GM23248 (cell line): ENCODE measurements around the gene ZBTB44. TPM values are rescaled to one million over a fixed set of nuclear protein-coding genes. Genes with fewer than 3 reads are reported as not detected.
"Not testable (repeated sequence)": the region's sequence is repeated elsewhere in the genome, so short reads cannot be mapped to it uniquely, and the experiment has no call there.

Experiments used
- DNase-seq: peaks from one replicate; pipeline ENCODE4 v3.0.0-alpha.2; 2015
- H2AFZ ChIP-seq: fragments of 200-600 bp; sonication (generic); 2 replicates; pipeline ENCODE4 v1.6.1; 2016; ENCODE audit warnings: antibody characterized with exemption
- H3F3A ChIP-seq: fragments of 200-600 bp; sonication (generic); 2 replicates; pipeline ENCODE4 v1.6.1; 2016; ENCODE audit warnings: mild to moderate bottlenecking, antibody characterized with exemption, mixed run types; ENCODE audit not compliant: insufficient read depth
- H3K27ac ChIP-seq: fragments of 200-600 bp; sonication (generic); 2 replicates; pipeline ENCODE4 v1.5.1; 2016; ENCODE audit warnings: mild to moderate bottlenecking
- H3K27me3 ChIP-seq: fragments of 200-600 bp; sonication (generic); replicated peaks from 2 replicates; pipeline ENCODE4 v1.6.1; 2016; ENCODE audit warnings: mild to moderate bottlenecking; ENCODE audit not compliant: insufficient read depth
- H3K36me3 ChIP-seq: fragments of 200-600 bp; sonication (generic); 2 replicates; pipeline ENCODE4 v1.6.1; 2016; ENCODE audit warnings: low read depth, mild to moderate bottlenecking
- H3K4me1 ChIP-seq: fragments of 200-600 bp; sonication (generic); 2 replicates; pipeline ENCODE4 v1.6.1; 2016; ENCODE audit warnings: mild to moderate bottlenecking; ENCODE audit not compliant: insufficient read depth
- H3K4me2 ChIP-seq: fragments of 200-600 bp; sonication (generic); one replicate; pipeline ENCODE4 v1.6.1; 2016; ENCODE audit warnings: mild to moderate bottlenecking; ENCODE audit not compliant: unreplicated experiment
- H3K4me3 ChIP-seq: fragments of 200-600 bp; sonication (generic); 2 replicates; pipeline ENCODE4 v1.5.1; 2016; ENCODE audit warnings: mild to moderate bottlenecking
- H3K79me2 ChIP-seq: fragments of 200-600 bp; sonication (generic); 2 replicates; pipeline ENCODE4 v1.6.1; 2016; ENCODE audit warnings: mild to moderate bottlenecking; ENCODE audit not compliant: insufficient read depth
- H3K9ac ChIP-seq: fragments of 200-600 bp; sonication (generic); 2 replicates; pipeline ENCODE4 v1.6.1; 2016; ENCODE audit warnings: mild to moderate bottlenecking
- H3K9me2 ChIP-seq: fragments of 200-600 bp; sonication (generic); 2 replicates; pipeline ENCODE4 v1.6.1; 2016; ENCODE audit warnings: mixed run types, mild to moderate bottlenecking, moderate library complexity; ENCODE audit not compliant: insufficient read depth
- H3K9me3 ChIP-seq: fragments of 200-600 bp; sonication (generic); one replicate; pipeline ENCODE4 v1.6.1; 2017; ENCODE audit warnings: low read depth
- H4K20me1 ChIP-seq: fragments of 200-600 bp; sonication (generic); 2 replicates; pipeline ENCODE4 v1.6.0; 2016; ENCODE audit not compliant: insufficient read depth
- EZH2 ChIP-seq: fragments of 200-600 bp; sonication (generic); IDR thresholded peaks from 2 replicates; pipeline ENCODE4 v1.6.1; 2018; ENCODE audit warnings: antibody characterized with exemption, mild to moderate bottlenecking; ENCODE audit not compliant: insufficient read depth, poor library complexity, severe bottlenecking
- EZH2phosphoT487 ChIP-seq: fragments of 200-600 bp; sonication (generic); IDR thresholded peaks from 2 replicates; pipeline ENCODE4 v1.6.1; 2018; ENCODE audit warnings: antibody characterized with exemption, moderate library complexity, mild to moderate bottlenecking, low read depth; ENCODE audit not compliant: insufficient read depth
- WGBS, 2 experiments: methylation state at CpG; one replicate each; pipeline ENCODE4 v1.1.6; 2015 to 2017; ENCODE audit warnings: low lambda C conversion rate in 2 of 2, low coverage in 1 of 2; ENCODE audit errors: missing lambda C conversion rate in 2 of 2; 5-methylcytosine and 5-hydroxymethylcytosine counted together
- in situ Hi-C: fragments of 300-500 bp; cut with MboI; formaldehyde crosslinking; loops from 2 replicates; pipeline ENCODE4 v1.15.0; 2020
- polyA plus RNA-seq: library from polyadenylated mRNA; unstranded; fragments of >200 nt; fragmentation: Nextera tagmentation; extraction: Ambion mirVana; gene quantifications from 2 replicates; pipeline ENCODE4 v1.2.1, GENCODE V29; 2016
- total RNA-seq: library from RNA; depleted of rRNA; stranded (reverse); fragments of >200 nt; shearing (Covaris generic); gene quantifications from 2 replicates; pipeline ENCODE4 v1.2.3, GENCODE V29; 2014

Gene ZBTB44
- total and polyA plus RNA-seq, 2 experiments from 2014 or later: 4.1 to 17.4 TPM

DNA sequence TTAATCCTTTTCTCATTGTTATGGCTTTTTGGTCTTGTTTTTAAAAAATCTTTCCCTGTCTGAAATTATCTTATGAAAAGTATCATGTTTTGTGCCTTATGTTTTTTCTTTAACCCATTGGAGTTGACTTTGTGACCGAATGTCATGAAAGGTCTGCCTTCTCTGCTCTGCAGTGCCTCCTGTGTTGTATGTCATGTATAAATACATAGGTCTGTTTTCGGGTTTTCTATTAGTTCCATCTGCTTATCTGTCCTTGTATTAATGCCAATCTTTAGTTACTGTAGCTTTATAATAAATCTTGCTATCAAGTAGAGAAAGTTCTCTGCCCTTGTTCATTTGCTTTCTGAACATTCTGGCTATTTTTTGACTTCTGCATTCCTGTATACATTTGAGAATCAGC, 73.0 kb downstream of the ZBTB44 start:
- H3K36me3 ChIP-seq: 0 out of 2 replicates have a peak, but pooled peaks cover 6% of the 10 kb centered on the region
- no peak overlapping the region for H3K9ac ChIP-seq
- no peak overlapping the region for H3K27ac ChIP-seq
- no peak for TF ChIP-seq EZH2phosphoT487
- TF ChIP-seq EZH2: no peak
- H3F3A ChIP-seq: no peaks in the 10 kb centered on the region
- H3K4me3 ChIP-seq: no peak overlapping the region
- H3K27me3 ChIP-seq: no peaks in the 10 kb centered on the region
- H2AFZ ChIP-seq: no peak overlapping the region
- no peaks in the 10 kb centered on the region for H3K9me3 ChIP-seq
- in situ Hi-C loops: no loop called here
- WGBS, 2 experiments: 94 to 99% methylated on average over 2 of the region's 2 CpGs
- no peak overlapping the region for H3K4me2 ChIP-seq
- peaks cover 19% of the 10 kb centered on the region; the same call in 1 of the 2 replicates for H3K79me2 ChIP-seq
- H3K9me2 ChIP-seq: no peaks in the 10 kb centered on the region
- no peaks in the 10 kb centered on the region for H4K20me1 ChIP-seq
- H3K4me1 ChIP-seq: peaks cover 4% of the 10 kb centered on the region; the same call in 1 of the 2 replicates
- no peak for DNase-seq

GRCh38 chr11:130237282-130238006, 77.3 kb downstream of the ZBTB44 start:
- H3K4me3 ChIP-seq: no peak overlapping the region
- H3K9me2 ChIP-seq: no peaks in the 10 kb centered on the region
- no peak overlapping the region for H3K4me2 ChIP-seq
- no peaks in the 10 kb centered on the region for H4K20me1 ChIP-seq
- in situ Hi-C loops: no loop called here
- H3K36me3 ChIP-seq: peaks cover 24% of the 10 kb centered on the region; the same call in 1 of the 2 replicates
- no peak overlapping the region for H3K27ac ChIP-seq
- no peaks in the 10 kb centered on the region for H3K4me1 ChIP-seq
- H3F3A ChIP-seq: no peaks in the 10 kb centered on the region
- no peaks in the 10 kb centered on the region for H3K9me3 ChIP-seq
- H3K9ac ChIP-seq: no peak overlapping the region
- DNase-seq: no peak
- H3K79me2 ChIP-seq: no peaks in the 10 kb centered on the region
- TF ChIP-seq EZH2 (no peak), EZH2phosphoT487 (no peak)
- WGBS, 2 experiments: 92 to 93% methylated on average over 6 of the region's 6 CpGs
- no peak overlapping the region for H2AFZ ChIP-seq
- no peaks in the 10 kb centered on the region for H3K27me3 ChIP-seq

- Histone ChIP-seq H3K27me3 (no peaks in the 10 kb centered on the region), H3K9ac (no peak overlapping the region), H2AFZ (no peak overlapping the region), H3K4me1 (no peaks in the 10 kb centered on the region), H4K20me1 (no peaks in the 10 kb centered on the region), H3K4me2 (no peak overlapping the region), H3K9me3 (no peaks in the 10 kb centered on the region), H3K79me2 (no peaks in the 10 kb centered on the region), H3K9me2 (no peaks in the 10 kb centered on the region), H3K4me3 (no peak overlapping the region), H3K27ac (no peak overlapping the region), H3K36me3 (peaks cover 24% of the 10 kb centered on the region; the same call in 1 of the 2 replicates), H3F3A (no peaks in the 10 kb centered on the region)
- in situ Hi-C loops: no loop called here
- no peak for TF ChIP-seq EZH2phosphoT487
- no peak for TF ChIP-seq EZH2
- DNase-seq: no peak
Observed at GRCh38 chr11:130234315-130234714, 80.4 kb downstream of the ZBTB44 start.

- H3K9ac ChIP-seq, in situ Hi-C loops, H3K4me2 ChIP-seq, H3K27me3 ChIP-seq, H3K4me1 ChIP-seq, H4K20me1 ChIP-seq, H3F3A ChIP-seq, H3K4me3 ChIP-seq, H3K9me3 ChIP-seq, DNase-seq, H3K27ac ChIP-seq, H2AFZ ChIP-seq, H3K79me2 ChIP-seq, H3K9me2 ChIP-seq: not testable (repeated sequence)
- peaks cover 24% of the 10 kb centered on the region; the same call in 1 of the 2 replicates for H3K36me3 ChIP-seq
- WGBS, 2 experiments: 96 to 100% methylated on average over 2 to 3 of the region's 3 CpGs
Observed at GRCh38 chr11:130233888-130234287, 80.8 kb downstream of the ZBTB44 start.

DNA sequence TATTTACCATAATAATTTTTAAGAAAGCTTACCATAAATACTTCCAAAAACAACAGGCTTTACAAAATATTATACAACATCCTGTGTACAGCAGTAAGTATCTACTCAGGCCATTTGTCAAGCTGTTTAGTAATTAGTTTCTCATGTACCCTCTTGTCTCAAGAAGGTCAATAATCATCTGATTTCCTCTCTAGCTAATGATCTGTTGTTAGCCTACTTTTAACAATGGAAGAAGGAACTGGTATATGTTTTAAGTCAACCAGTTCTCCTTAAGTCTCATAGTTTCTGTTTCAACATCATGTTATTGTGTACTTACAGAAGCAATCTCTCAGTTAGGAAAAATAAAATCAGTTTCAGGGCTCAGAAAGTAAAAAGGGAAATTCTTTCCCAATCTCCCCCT, 81.2 kb downstream of the ZBTB44 start:
- H3K27me3 ChIP-seq, H2AFZ ChIP-seq, H3K27ac ChIP-seq, H3K4me3 ChIP-seq, in situ Hi-C loops, H3K9me2 ChIP-seq, H3F3A ChIP-seq, H3K79me2 ChIP-seq, H3K9ac ChIP-seq, H3K4me2 ChIP-seq, H3K4me1 ChIP-seq, DNase-seq, H3K9me3 ChIP-seq, H4K20me1 ChIP-seq: not testable (repeated sequence)
- H3K36me3 ChIP-seq: peaks cover 24% of the 10 kb centered on the region; the same call in 1 of the 2 replicates
